WTC11 (cell line): ENCODE data around the gene ARMH1. TPM values are rescaled to one million over a fixed set of nuclear protein-coding genes. Genes with fewer than 3 reads are reported as not detected.
A peak's percentile ranks its signal among the peaks of the same experiment; 100 is the strongest.

ENCODE experiments used
- ATAC-seq: fragments of 200-7000 bp; cut with Tn5 transposase; 2 replicates; pipeline ENCODE4 v1.10.0; 2021; ENCODE audit warnings: mild to moderate bottlenecking, moderate library complexity
- CTCF ChIA-PET: fragments of 300-600 bp; sonication (Branson Sonifier 250); formaldehyde crosslinking; loops from one replicate; lab custom pipeline; 2021; ENCODE audit warnings: antibody characterized with exemption; lab: Charles Lee
- POLR2A ChIA-PET: fragments of 350-600 bp; sonication (Branson Sonifier 250); formaldehyde crosslinking; loops from one replicate; lab custom pipeline; 2021; ENCODE audit warnings: antibody characterized with exemption; lab: Charles Lee
- DNase-seq: peaks from one replicate; pipeline ENCODE4 v3.0.0; 2021; ENCODE audit warnings: low spot score
- H3K27ac Mint-ChIP-seq: 2 replicates; pipeline ENCODE4 v1.8.0; 2021; ENCODE audit warnings: mixed read lengths
- H3K27me3 Mint-ChIP-seq: 2 replicates; pipeline ENCODE4 v1.8.0; 2021; ENCODE audit warnings: low read depth, mild to moderate bottlenecking, moderate library complexity, mixed read lengths
- H3K36me3 Mint-ChIP-seq: 2 replicates; pipeline ENCODE4 v1.8.0; 2021; ENCODE audit warnings: mixed read lengths
- H3K4me1 Mint-ChIP-seq: 2 replicates; pipeline ENCODE4 v1.8.0; 2022; ENCODE audit warnings: mixed read lengths
- H3K4me3 Mint-ChIP-seq: 2 replicates; pipeline ENCODE4 v1.8.0; 2021; ENCODE audit warnings: mild to moderate bottlenecking, moderate library complexity, mixed read lengths
- H3K9me3 Mint-ChIP-seq: 2 replicates; pipeline ENCODE4 v1.8.0; 2021; ENCODE audit warnings: mixed read lengths
- CTCF ChIP-seq: fragments of 200-600 bp; IDR thresholded peaks from 2 replicates; pipeline ENCODE4 v1.8.0; 2022; ENCODE audit warnings: antibody characterized with exemption
- ESRRA ChIP-seq: sonication (generic); formaldehyde crosslinking; IDR thresholded peaks from 2 replicates; pipeline ENCODE4 v1.8.1; 2022; ENCODE audit warnings: mild to moderate bottlenecking, missing genetic modification reagents, borderline replicate concordance
- FOXK1 ChIP-seq: sonication (generic); formaldehyde crosslinking; IDR thresholded peaks from 2 replicates; pipeline ENCODE4 v1.8.0; 2022; ENCODE audit warnings: mild to moderate bottlenecking, moderate library complexity, missing genetic modification reagents
- IRF2 ChIP-seq: sonication (generic); formaldehyde crosslinking; IDR thresholded peaks from 2 replicates; pipeline ENCODE4 v1.8.0; 2022; ENCODE audit warnings: low read depth, missing genetic modification reagents, borderline replicate concordance
- MXD4 ChIP-seq: fragments of 250-450 bp; sonication (Bioruptor Pico); IDR thresholded peaks from 2 replicates; pipeline ENCODE4 v1.8.0; 2021; ENCODE audit warnings: mild to moderate bottlenecking, moderate library complexity, borderline replicate concordance
- NFATC4 ChIP-seq: fragments of 250-450 bp; sonication (Bioruptor Pico); IDR thresholded peaks from 2 replicates; pipeline ENCODE4 v1.9.0; 2021; ENCODE audit warnings: mild to moderate bottlenecking
- NFE2L1 ChIP-seq: sonication (generic); formaldehyde crosslinking; IDR thresholded peaks from 2 replicates; pipeline ENCODE4 v1.8.1; 2023; ENCODE audit warnings: missing genetic modification reagents
- NFYB ChIP-seq: sonication (generic); formaldehyde crosslinking; conservative IDR thresholded peaks from 2 replicates; pipeline ENCODE4 v1.8.0; 2022; ENCODE audit warnings: low read depth, missing genetic modification reagents
- PRDM15 ChIP-seq: sonication (generic); formaldehyde crosslinking; IDR thresholded peaks from 2 replicates; pipeline ENCODE4 v1.8.0; 2022; ENCODE audit warnings: missing genetic modification reagents
- PRRX2 ChIP-seq: fragments of 250-450 bp; sonication (Bioruptor Pico); IDR thresholded peaks from 2 replicates; pipeline ENCODE4 v1.8.0; 2021; ENCODE audit warnings: mild to moderate bottlenecking
- SMAD3 ChIP-seq: sonication (generic); formaldehyde crosslinking; IDR thresholded peaks from 2 replicates; pipeline ENCODE4 v1.8.0; 2022; ENCODE audit warnings: missing genetic modification reagents, mild to moderate bottlenecking, borderline replicate concordance
- STAT6 ChIP-seq: sonication (generic); formaldehyde crosslinking; conservative IDR thresholded peaks from 2 replicates; pipeline ENCODE4 v1.8.1; 2023; ENCODE audit warnings: mild to moderate bottlenecking, low read depth, missing genetic modification reagents, moderate library complexity
- TP53 ChIP-seq: sonication (generic); formaldehyde crosslinking; IDR thresholded peaks from 2 replicates; pipeline ENCODE4 v1.8.1; 2023; ENCODE audit warnings: mild to moderate bottlenecking, missing genetic modification reagents
- ZNF121 ChIP-seq: sonication (generic); formaldehyde crosslinking; IDR thresholded peaks from 2 replicates; pipeline ENCODE4 v1.8.0; 2023; ENCODE audit warnings: missing genetic modification reagents
- ZNF232 ChIP-seq: sonication (generic); formaldehyde crosslinking; IDR thresholded peaks from 2 replicates; pipeline ENCODE4 v1.8.0; 2022; ENCODE audit warnings: mild to moderate bottlenecking, missing genetic modification reagents
- ZSCAN18 ChIP-seq: fragments of 250-450 bp; sonication (Bioruptor Pico); IDR thresholded peaks from 2 replicates; pipeline ENCODE4 v2.1.2; 2022; ENCODE audit warnings: mild to moderate bottlenecking, moderate library complexity
- total RNA-seq: library from RNA; stranded (reverse); gene quantifications from 3 replicates; pipeline ENCODE4 v1.2.3, GENCODE V29; 2021

The ARMH1 gene
- total RNA-seq, 1 experiment from 2014 or later: 0.74 TPM

- H3K27me3 Mint-ChIP-seq: no peaks in the 10 kb centered on the region
- POLR2A ChIA-PET: interaction anchor here (2.4 kb wide), 1 partner anchor 21 kb away, joined by 10 read pairs; no protein-coding TSS in a partner anchor
- no peak overlapping the region for H3K27ac Mint-ChIP-seq
- ATAC-seq: no peak
- TF ChIP-seq PRRX2 (CRISPR knock-in tag) (0 out of 2 replicates have a peak, but pooled peaks have one; percentile 52), ZNF232 (CRISPR knock-in tag) (no peak), TP53 (CRISPR knock-in tag) (no peak)
- H3K4me3 Mint-ChIP-seq: no peak overlapping the region
- peaks cover 19% of the 10 kb centered on the region for H3K36me3 Mint-ChIP-seq
- DNase-seq: no peak
- no peaks in the 10 kb centered on the region for H3K9me3 Mint-ChIP-seq
- CTCF ChIA-PET: interaction anchor here (0.5 to 5.4 kb wide), 52 partner anchors 9 to 660 kb away, joined by 3 to 112 read pairs (median 5); partner anchors contain the start of genes ARMH1, DMAP1 and TMEM53
- peaks cover 26% of the 10 kb centered on the region for H3K4me1 Mint-ChIP-seq
Measured at GRCh38 chr1:44653107-44653964, 21.2 kb upstream of the ARMH1 start.

- no peak overlapping the region for H3K27ac Mint-ChIP-seq
- no peak for DNase-seq
- POLR2A ChIA-PET: interaction anchor here (1.2 kb wide), 1 partner anchor 20 kb away, joined by 6 read pairs; the partner anchor contains the start of genes ARMH1 and TMEM53
Measured at GRCh38 chr1:44654621-44655187, 19.8 kb upstream of the ARMH1 start.

GRCh38 chr1:44655609-44656008 is 18.9 kb upstream of the ARMH1 start:
- H3K27ac Mint-ChIP-seq: no peak overlapping the region
- DNase-seq (peak; percentile 62), ATAC-seq (peak; percentile 68)
- H3K9me3 Mint-ChIP-seq: no peaks in the 10 kb centered on the region
- H3K36me3 Mint-ChIP-seq: peaks cover 6% of the 10 kb centered on the region
- H3K27me3 Mint-ChIP-seq: no peaks in the 10 kb centered on the region
- TF ChIP-seq PRDM15: no peak
- peak; percentile 73 for TF ChIP-seq CTCF
- TF ChIP-seq ZNF121 (CRISPR knock-in tag): 0 out of 2 replicates have a peak, but pooled peaks have one; percentile 22
- H3K4me1 Mint-ChIP-seq: peaks cover 8% of the 10 kb centered on the region
- CTCF ChIA-PET: interaction anchor here (0.6 to 2.0 kb wide), 23 partner anchors 14 to 438 kb away, joined by 3 to 8 read pairs (median 4); partner anchors contain the start of genes ARMH1 and TMEM53
- no peak overlapping the region for H3K4me3 Mint-ChIP-seq
- POLR2A ChIA-PET: interaction anchor here (1.2 kb wide), 1 partner anchor 19 kb away, joined by 6 read pairs; the partner anchor contains the start of genes ARMH1 and TMEM53

More at GRCh38 chr1:44654621-44655187, 19.8 kb upstream of the ARMH1 start:
- no peak for ATAC-seq
- Mint-ChIP-seq H3K36me3 (peaks cover 8% of the 10 kb centered on the region), H3K9me3 (no peaks in the 10 kb centered on the region), H3K4me1 (peaks cover 16% of the 10 kb centered on the region), H3K27me3 (no peaks in the 10 kb centered on the region), H3K4me3 (no peak overlapping the region)
- CTCF ChIA-PET: interaction anchor here (1.2 to 2.0 kb wide), 9 partner anchors 15 to 418 kb away, joined by 3 to 8 read pairs (median 6); partner anchors contain the start of genes ARMH1 and TMEM53
- TF ChIP-seq NFE2L1 (CRISPR knock-in tag) (no peak), ZSCAN18 (CRISPR knock-in tag) (no peak), NFYB (CRISPR knock-in tag) (no peak), MXD4 (CRISPR knock-in tag) (no peak), ZNF232 (CRISPR knock-in tag) (no peak), STAT6 (CRISPR knock-in tag) (no peak), FOXK1 (CRISPR knock-in tag) (no peak), SMAD3 (no peak), ESRRA (CRISPR knock-in tag) (no peak), NFATC4 (CRISPR knock-in tag) (no peak), IRF2 (CRISPR knock-in tag) (no peak)
